Transverse colon (tissue), 4 donors: ENCODE measurements around the gene TEX19. TPM values are rescaled to one million over a fixed set of nuclear protein-coding genes. Genes with fewer than 3 reads are reported as not detected.

ENCODE experiments used
- DNase-seq: peaks from one replicate; pipeline ENCODE4 v3.0.0-alpha.2; 2019
- H3K27ac ChIP-seq, 4 donors: fragments of 200-600 bp; sonication (generic); 2 replicates each; pipeline ENCODE4 v1.5.1; 2016 to 2018; ENCODE audit warnings: inconsistent platforms in 4 of 4
- H3K27me3 ChIP-seq: fragments of 200-600 bp; sonication (generic); 2 replicates; pipeline ENCODE4 v1.5.1; 2017; ENCODE audit warnings: inconsistent platforms
- H3K36me3 ChIP-seq, 4 donors: fragments of 200-600 bp; sonication (generic); 2 replicates each; pipeline ENCODE4 v1.5.1; 2017 to 2019; ENCODE audit warnings: inconsistent platforms in 4 of 4
- H3K4me1 ChIP-seq, 4 donors: fragments of 200-600 bp; sonication (generic); 2 replicates each; pipeline ENCODE4 v1.5.1; 2017 to 2020; ENCODE audit warnings: inconsistent platforms in 4 of 4
- H3K4me3 ChIP-seq, 4 donors: fragments of 200-600 bp; sonication (generic); 1 replicate in 1 of 4; 2 replicates in 3 of 4; pipeline versions ENCODE4 v1.5.1 to v1.6.1; 2017 to 2019; ENCODE audit warnings: inconsistent platforms in 4 of 4
- H3K9me3 ChIP-seq, 2 donors: fragments of 200-600 bp; sonication (generic); 2 replicates each; pipeline ENCODE4 v1.5.1; 2017 to 2019; ENCODE audit warnings: inconsistent platforms in 2 of 2
- EP300 ChIP-seq: sonication (generic); formaldehyde crosslinking; IDR thresholded peaks from one replicate; pipeline ENCODE4 v1.6.1; 2017; ENCODE audit warnings: antibody characterized with exemption, low read depth
- POLR2A ChIP-seq: fragments of 450-650 bp; IDR thresholded peaks from one replicate; pipeline ENCODE4 v1.6.1; 2016; ENCODE audit warnings: antibody characterized with exemption, mild to moderate bottlenecking, moderate library complexity
- POLR2AphosphoS5 ChIP-seq, 3 donors: sonication (generic); formaldehyde crosslinking; IDR thresholded peaks; one replicate each; pipeline ENCODE4 v1.6.1; 2016; ENCODE audit warnings: antibody characterized with exemption in 3 of 3
- WGBS, 2 donors: methylation state at CpG; one replicate each; pipeline ENCODE4 v1.1.5; 2018; ENCODE audit warnings: low coverage in 1 of 2; 5-methylcytosine and 5-hydroxymethylcytosine counted together
- in situ Hi-C, 4 donors: fragments of 200-750 bp; cut with MboI; loops; one replicate each; pipeline versions ENCODE4 v1.15.0 to v1.15.1; 2017; ENCODE audit warnings: low sequenced_read_pairs in 3 of 4, low pct_ligation_motif_present in 1 of 4, low pct_unique_long_range_greater_than_20kb in 1 of 4
- intact Hi-C: fragments of 100-400 bp; cut with DNase I; formaldehyde crosslinking; loops from one replicate; pipeline ENCODE4 v1.15.1; 2023; ENCODE audit warnings: low total_unique reads
- total RNA-seq, 4 donors: library from RNA; depleted of rRNA; stranded (reverse); fragments of >200 nt; gene quantifications; one replicate each; pipeline ENCODE4 v1.1.0, GENCODE V29; 2016
- TF ChIP-seq, protein P1 (sequence below), 5 experiments: fragments of 200-600 bp in 3 of 5; fragments of 450-650 bp in 2 of 5; sonication (generic) in 3 of 5; IDR thresholded peaks; 1 replicate in 2 of 5; 2 replicates in 3 of 5; pipeline ENCODE4 v1.5.1; 2016 to 2017; ENCODE audit warnings: antibody characterized with exemption in 5 of 5, inconsistent platforms in 3 of 5, mild to moderate bottlenecking in 2 of 5, moderate library complexity in 1 of 5

The TEX19 gene
- total RNA-seq, 4 donors from 2014 or later, result not detected

- no peaks in the 10 kb centered on the region for H3K9me3 ChIP-seq
- H3K27me3 ChIP-seq, result peaks cover 46% of the 10 kb centered on the region
- in situ Hi-C loops, result no loop called here
- intact Hi-C loops, result no loop called here
- TF ChIP-seq POLR2AphosphoS5 (IDR thresholded peaks at IDR 0.05), result no peak
- TF ChIP-seq, protein P1, sequence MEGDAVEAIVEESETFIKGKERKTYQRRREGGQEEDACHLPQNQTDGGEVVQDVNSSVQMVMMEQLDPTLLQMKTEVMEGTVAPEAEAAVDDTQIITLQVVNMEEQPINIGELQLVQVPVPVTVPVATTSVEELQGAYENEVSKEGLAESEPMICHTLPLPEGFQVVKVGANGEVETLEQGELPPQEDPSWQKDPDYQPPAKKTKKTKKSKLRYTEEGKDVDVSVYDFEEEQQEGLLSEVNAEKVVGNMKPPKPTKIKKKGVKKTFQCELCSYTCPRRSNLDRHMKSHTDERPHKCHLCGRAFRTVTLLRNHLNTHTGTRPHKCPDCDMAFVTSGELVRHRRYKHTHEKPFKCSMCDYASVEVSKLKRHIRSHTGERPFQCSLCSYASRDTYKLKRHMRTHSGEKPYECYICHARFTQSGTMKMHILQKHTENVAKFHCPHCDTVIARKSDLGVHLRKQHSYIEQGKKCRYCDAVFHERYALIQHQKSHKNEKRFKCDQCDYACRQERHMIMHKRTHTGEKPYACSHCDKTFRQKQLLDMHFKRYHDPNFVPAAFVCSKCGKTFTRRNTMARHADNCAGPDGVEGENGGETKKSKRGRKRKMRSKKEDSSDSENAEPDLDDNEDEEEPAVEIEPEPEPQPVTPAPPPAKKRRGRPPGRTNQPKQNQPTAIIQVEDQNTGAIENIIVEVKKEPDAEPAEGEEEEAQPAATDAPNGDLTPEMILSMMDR (IDR thresholded peaks at IDR 0.05), result no peak
- no peak for TF ChIP-seq EP300
- no peak for TF ChIP-seq POLR2A
- no peaks in the 10 kb centered on the region for H3K36me3 ChIP-seq
- no peak for DNase-seq
- no peak overlapping the region for H3K27ac ChIP-seq
- peaks cover 0 to 17% (median 7%) of the 10 kb centered on the region in 4 donors for H3K4me1 ChIP-seq
- no peak overlapping the region for H3K4me3 ChIP-seq
- WGBS, 2 donors, result 76 to 80% methylated on average over 11 to 25 of the region's 28 CpGs
Observed at GRCh38 chr17:82313195-82314011, 45.6 kb upstream of the TEX19 start.

GRCh38 chr17:82314012-82314726 is 44.9 kb upstream of the TEX19 start:
- intact Hi-C loops, result no loop called here
- no peak for DNase-seq
- H3K27ac ChIP-seq, result no peak overlapping the region
- peaks cover 39% of the 10 kb centered on the region for H3K27me3 ChIP-seq
- in situ Hi-C loops, result no loop called here
- TF ChIP-seq POLR2AphosphoS5 (IDR thresholded peaks at IDR 0.05) (no peak), POLR2A (no peak), EP300 (no peak)
- TF ChIP-seq, protein P1 (IDR thresholded peaks at IDR 0.05), result no peak
- no peaks in the 10 kb centered on the region for H3K9me3 ChIP-seq
- 86 to 97% methylated on average over 6 to 20 of the region's 27 CpGs for WGBS, 2 donors
- no peaks in the 10 kb centered on the region for H3K36me3 ChIP-seq
- peaks cover 0 to 15% (median 7%) of the 10 kb centered on the region in 4 donors for H3K4me1 ChIP-seq
- no peak overlapping the region for H3K4me3 ChIP-seq

- intact Hi-C loops, result no loop called here
- TF ChIP-seq POLR2A (no peak), EP300 (no peak), POLR2AphosphoS5 (IDR thresholded peaks at IDR 0.05) (no peak)
- TF ChIP-seq, protein P1 (IDR thresholded peaks at IDR 0.05), result no peak
- Histone ChIP-seq H3K4me3 (no peak overlapping the region), H3K4me1 (peaks cover 0 to 10% (median 5%) of the 10 kb centered on the region in 4 donors), H3K9me3 (no peaks in the 10 kb centered on the region), H3K27me3 (peaks cover 35% of the 10 kb centered on the region), H3K27ac (no peak overlapping the region), H3K36me3 (no peaks in the 10 kb centered on the region)
- WGBS, 2 donors, result 64% methylated on average over 31 of the region's 32 CpGs; no CpG with 5 or more reads in 1 of the 2 donors
- DNase-seq, result no peak
- in situ Hi-C loops, result no loop called here
Observed at GRCh38 chr17:82314727-82315605, 44.1 kb upstream of the TEX19 start.
